Endodermal cell (in vitro differentiated cells): ENCODE measurements around the gene GPR18. TPM values are rescaled to one million over a fixed set of nuclear protein-coding genes. Genes with fewer than 3 reads are reported as not detected.

ENCODE experiments used
- DNase-seq: peaks from one replicate; pipeline ENCODE4 v3.0.0-alpha.2; 2017
- H3K27ac ChIP-seq: 2 replicates; pipeline ENCODE4 v1.5.1; 2013; ENCODE audit warnings: mild to moderate bottlenecking, low read depth, low read length, moderate library complexity
- H3K27me3 ChIP-seq: 2 replicates; pipeline ENCODE4 v1.6.1; 2013; ENCODE audit warnings: mild to moderate bottlenecking, low read length, moderate library complexity; ENCODE audit not compliant: insufficient read depth, control insufficient read depth, poor library complexity, severe bottlenecking
- H3K36me3 ChIP-seq: 2 replicates; pipeline ENCODE4 v1.7.0; 2013; ENCODE audit warnings: mild to moderate bottlenecking, low read length, moderate library complexity; ENCODE audit not compliant: control insufficient read depth, insufficient read depth
- H3K4me1 ChIP-seq: one replicate; pipeline ENCODE4 v1.7.0; 2013; ENCODE audit warnings: low read length; ENCODE audit not compliant: control insufficient read depth, insufficient read depth
- H3K4me3 ChIP-seq: 2 replicates; pipeline ENCODE4 v1.5.1; 2013; ENCODE audit warnings: mild to moderate bottlenecking, low read length, moderate library complexity
- H3K9ac ChIP-seq: 2 replicates; pipeline ENCODE4 v1.6.1; 2013; ENCODE audit warnings: mild to moderate bottlenecking, low read length, moderate library complexity; ENCODE audit not compliant: poor library complexity, severe bottlenecking; ENCODE audit errors: extremely low read depth
- H3K9me3 ChIP-seq: 2 replicates; pipeline ENCODE4 v1.6.1; 2013; ENCODE audit warnings: mild to moderate bottlenecking, low read length, moderate library complexity; ENCODE audit not compliant: control insufficient read depth
- H3K27ac Mint-ChIP-seq: 2 replicates; pipeline ENCODE4 v1.8.0; 2020; ENCODE audit warnings: mixed read lengths
- H3K27me3 Mint-ChIP-seq: 2 replicates; pipeline ENCODE4 v1.8.0; 2021; ENCODE audit warnings: mild to moderate bottlenecking, mixed read lengths; ENCODE audit not compliant: insufficient read depth
- H3K36me3 Mint-ChIP-seq: 2 replicates; pipeline ENCODE4 v1.8.0; 2020; ENCODE audit warnings: low read depth, mixed read lengths
- H3K4me1 Mint-ChIP-seq: 2 replicates; pipeline ENCODE4 v1.8.0; 2020; ENCODE audit warnings: mixed read lengths
- H3K4me3 Mint-ChIP-seq: 2 replicates; pipeline ENCODE4 v1.8.0; 2020; ENCODE audit warnings: mild to moderate bottlenecking, moderate library complexity, mixed read lengths
- H3K9me3 Mint-ChIP-seq: 2 replicates; pipeline ENCODE4 v1.8.0; 2020; ENCODE audit warnings: mild to moderate bottlenecking, mixed read lengths
- WGBS, 2 experiments: methylation state at CpG; one replicate each; pipeline versions ENCODE4 v1.1.5 to v1.1.7; 2013; ENCODE audit warnings: missing lambda C conversion rate in 2 of 2, mixed read lengths in 1 of 2; ENCODE audit not compliant: insufficient coverage in 1 of 2, insufficient read length in 1 of 2; 5-methylcytosine and 5-hydroxymethylcytosine counted together
- long read RNA-seq, 4 experiments: library from polyadenylated mRNA in 2 of 4; library from RNA in 1 of 4; library from capped mRNA in 1 of 4; stranded (forward) in 3 of 4; unstranded in 1 of 4; transcript quantifications; one replicate each; pipeline ENCODE4 v2.0.0, GENCODE V29; 2020 to 2021; ENCODE audit warnings: inconsistent platforms in 1 of 4
- polyA plus RNA-seq, 2 experiments: library from polyadenylated mRNA; stranded (reverse); fragments of 50-300 nt; gene quantifications; one replicate each; pipeline ENCODE4 v1.2.3, GENCODE V29; 2013
- total RNA-seq, 2 donors: library from RNA; stranded (reverse); fragmentation: NEBNext Ultra II Directional in 1 of 2; extraction: Animal tissue kit (Norgen Biotek cat#: 25700) in 1 of 2; gene quantifications; 2 replicates in 1 of 2; 3 replicates in 1 of 2; pipeline ENCODE4 v1.2.1, GENCODE V29; 2021
- TF ChIP-seq, protein P1 (sequence below): fragments of 200-600 bp; sonication (generic); conservative IDR thresholded peaks from 2 replicates; pipeline ENCODE4 v1.5.0; 2021; ENCODE audit warnings: antibody characterized with exemption, mild to moderate bottlenecking

Gene GPR18, protein sequence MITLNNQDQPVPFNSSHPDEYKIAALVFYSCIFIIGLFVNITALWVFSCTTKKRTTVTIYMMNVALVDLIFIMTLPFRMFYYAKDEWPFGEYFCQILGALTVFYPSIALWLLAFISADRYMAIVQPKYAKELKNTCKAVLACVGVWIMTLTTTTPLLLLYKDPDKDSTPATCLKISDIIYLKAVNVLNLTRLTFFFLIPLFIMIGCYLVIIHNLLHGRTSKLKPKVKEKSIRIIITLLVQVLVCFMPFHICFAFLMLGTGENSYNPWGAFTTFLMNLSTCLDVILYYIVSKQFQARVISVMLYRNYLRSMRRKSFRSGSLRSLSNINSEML
- total RNA-seq = not detected
- polyA plus RNA-seq (2013, experiment 1 of 2) = not detected
- polyA plus RNA-seq (2013, experiment 2 of 2) = not detected
- long read RNA-seq, experiment 1 = 0 reads
- long read RNA-seq, experiment 2 = 0 reads
- long read RNA-seq, experiment 3 = 0 reads
- long read RNA-seq, experiment 4 = 0 reads

DNA sequence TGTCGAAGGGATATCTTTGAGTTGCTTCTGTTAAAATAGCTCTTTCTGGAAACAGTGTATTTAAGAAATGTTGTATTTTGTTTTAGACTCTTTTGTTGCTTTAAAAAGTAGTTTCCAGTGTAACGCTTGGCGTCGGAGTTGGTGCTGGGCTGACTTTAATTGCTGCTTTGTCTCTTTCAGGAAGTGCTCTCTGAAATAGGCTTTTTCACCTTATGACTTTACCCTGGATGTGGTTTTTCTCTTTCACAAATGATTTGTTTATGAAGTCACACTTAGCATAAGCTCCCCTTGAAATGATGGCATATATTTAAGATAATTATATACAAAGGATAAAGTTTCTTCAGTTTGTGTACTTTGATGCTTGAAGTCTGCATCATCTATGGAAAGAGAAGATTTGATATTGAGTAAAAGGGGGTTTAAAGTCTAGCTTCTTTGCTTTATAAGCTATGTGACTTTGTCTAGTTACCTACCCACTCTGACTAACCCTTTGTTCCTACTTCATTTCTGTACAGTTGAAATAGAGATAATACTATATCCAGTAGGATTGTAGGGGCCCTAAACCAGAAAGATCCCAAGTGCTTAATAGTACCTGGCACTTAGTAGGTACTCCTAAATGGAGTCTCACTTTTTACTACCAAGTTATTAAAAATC is at the start of gene GPR18:
Gene GPR18, minus strand, starts transcription at position 170 of the 651 bp plus-strand sequence. CDS start 2,507 bp downstream, outside the sequence.
- 97 to 100% methylated on average over 3 to 4 of the region's 4 CpGs for WGBS, 2 experiments
- Histone ChIP-seq H3K4me3 (no peak within 1 kb of the TSS), H3K4me1 (no peaks in the 10 kb centered on the region), H3K9ac (no peak within 1 kb of the TSS), H3K27me3 (no peaks in the 10 kb centered on the region), H3K36me3 (peaks cover 28% of the 10 kb centered on the region), H3K9me3 (no peaks in the 10 kb centered on the region), H3K27ac (no peak within 1 kb of the TSS)
- Mint-ChIP-seq H3K27ac (no peak within 1 kb of the TSS), H3K9me3 (no peaks in the 10 kb centered on the region), H3K27me3 (no peaks in the 10 kb centered on the region), H3K4me1 (no peaks in the 10 kb centered on the region), H3K36me3 (peaks cover 18% of the 10 kb centered on the region), H3K4me3 (no peak within 1 kb of the TSS)
- DNase-seq = no peak
- TF ChIP-seq, protein P1, sequence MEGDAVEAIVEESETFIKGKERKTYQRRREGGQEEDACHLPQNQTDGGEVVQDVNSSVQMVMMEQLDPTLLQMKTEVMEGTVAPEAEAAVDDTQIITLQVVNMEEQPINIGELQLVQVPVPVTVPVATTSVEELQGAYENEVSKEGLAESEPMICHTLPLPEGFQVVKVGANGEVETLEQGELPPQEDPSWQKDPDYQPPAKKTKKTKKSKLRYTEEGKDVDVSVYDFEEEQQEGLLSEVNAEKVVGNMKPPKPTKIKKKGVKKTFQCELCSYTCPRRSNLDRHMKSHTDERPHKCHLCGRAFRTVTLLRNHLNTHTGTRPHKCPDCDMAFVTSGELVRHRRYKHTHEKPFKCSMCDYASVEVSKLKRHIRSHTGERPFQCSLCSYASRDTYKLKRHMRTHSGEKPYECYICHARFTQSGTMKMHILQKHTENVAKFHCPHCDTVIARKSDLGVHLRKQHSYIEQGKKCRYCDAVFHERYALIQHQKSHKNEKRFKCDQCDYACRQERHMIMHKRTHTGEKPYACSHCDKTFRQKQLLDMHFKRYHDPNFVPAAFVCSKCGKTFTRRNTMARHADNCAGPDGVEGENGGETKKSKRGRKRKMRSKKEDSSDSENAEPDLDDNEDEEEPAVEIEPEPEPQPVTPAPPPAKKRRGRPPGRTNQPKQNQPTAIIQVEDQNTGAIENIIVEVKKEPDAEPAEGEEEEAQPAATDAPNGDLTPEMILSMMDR = no peak

DNA sequence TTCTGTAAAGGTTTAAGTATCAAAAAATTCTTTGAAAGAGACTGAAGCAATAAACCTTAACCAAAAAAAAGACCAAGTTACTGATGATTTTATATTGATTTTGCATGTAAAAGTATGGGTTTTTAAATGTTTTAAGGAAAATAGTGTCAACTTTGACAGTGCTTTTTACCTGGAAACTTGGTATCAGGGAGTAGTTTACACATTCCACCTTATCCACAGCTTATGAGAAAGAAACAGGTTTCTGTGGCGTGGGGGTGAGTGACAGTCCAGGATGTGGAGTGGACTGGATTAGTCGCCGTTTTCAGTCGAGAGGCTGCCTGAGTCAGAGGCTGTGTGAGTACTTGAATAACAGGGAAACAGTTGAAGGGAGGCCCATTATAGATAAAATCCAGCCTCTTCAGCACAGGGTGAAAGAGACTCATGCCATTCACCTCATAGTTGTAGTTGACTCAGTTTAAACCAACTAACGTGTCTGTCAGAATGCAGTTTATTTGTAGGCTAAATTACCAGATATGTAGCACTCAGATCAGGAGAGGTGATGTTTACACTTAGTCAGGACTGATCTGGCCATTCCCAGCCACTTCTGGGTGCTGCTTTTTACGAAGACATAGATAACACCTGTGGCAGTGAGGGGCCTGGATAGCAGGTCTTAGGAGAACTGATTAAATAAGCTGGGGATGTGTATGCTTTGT is 49.6 kb upstream of the GPR18 start:
- no peaks in the 10 kb centered on the region for H3K27me3 Mint-ChIP-seq
- Histone ChIP-seq H3K27ac (no peak overlapping the region), H3K36me3 (peaks cover 5% of the 10 kb centered on the region), H3K4me1 (peaks cover 19% of the 10 kb centered on the region), H3K9me3 (no peaks in the 10 kb centered on the region), H3K4me3 (peak overlapping the region; percentile 71), H3K9ac (peak overlapping the region; percentile 81), H3K27me3 (no peaks in the 10 kb centered on the region)
- peaks cover 52% of the 10 kb centered on the region for H3K4me1 Mint-ChIP-seq
- TF ChIP-seq, protein P1 = no peak
- WGBS, 2 experiments = 35 to 45% methylated on average over 4 to 6 of the region's 6 CpGs
- DNase-seq = peak; percentile 71
- H3K36me3 Mint-ChIP-seq = peaks cover 21% of the 10 kb centered on the region
- peak overlapping the region; percentile 26 for H3K4me3 Mint-ChIP-seq
- H3K27ac Mint-ChIP-seq = peak overlapping the region; percentile 94
- no peaks in the 10 kb centered on the region for H3K9me3 Mint-ChIP-seq

DNA sequence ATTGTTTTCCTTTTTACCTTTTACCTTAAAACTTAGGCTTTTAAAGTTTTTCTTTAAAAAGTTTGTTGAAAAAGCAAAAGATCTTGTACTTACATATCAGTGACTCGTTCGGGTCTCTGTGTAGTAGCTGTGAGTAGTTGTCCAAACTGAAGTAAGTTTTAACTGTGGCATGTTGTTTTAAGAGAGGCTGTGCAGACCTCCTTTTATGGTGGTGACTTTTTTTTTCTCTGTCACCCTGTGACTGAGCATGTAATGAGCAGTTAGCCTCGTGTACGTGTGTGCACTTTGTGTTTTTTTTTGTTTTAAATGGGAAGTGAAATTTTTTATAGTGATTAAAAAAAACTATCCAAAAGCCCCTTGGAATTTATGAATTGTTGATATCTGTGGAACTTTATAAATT is 49.1 kb upstream of the GPR18 start, which contains the start of gene GPR183:
Gene GPR183, minus strand, starts transcription at position 153 of the 400 bp plus-strand sequence. CDS start 11,254 bp downstream, outside the sequence.
- peaks cover 21% of the 10 kb centered on the region for H3K36me3 Mint-ChIP-seq
- no peak for DNase-seq
- peaks cover 16% of the 10 kb centered on the region for H3K4me1 ChIP-seq
- WGBS, 2 experiments = 82 to 100% methylated on average over 2 of the region's 4 CpGs
- H3K27ac ChIP-seq = no peak within 1 kb of the TSS
- H3K36me3 ChIP-seq = peaks cover 5% of the 10 kb centered on the region
- TF ChIP-seq, protein P1 = no peak
- H3K4me3 ChIP-seq = peak within 1 kb of the TSS; percentile 71
- H3K9me3 ChIP-seq = no peaks in the 10 kb centered on the region
- peak within 1 kb of the TSS; percentile 26 for H3K4me3 Mint-ChIP-seq
- peaks cover 48% of the 10 kb centered on the region for H3K4me1 Mint-ChIP-seq
- peak within 1 kb of the TSS; percentile 81 for H3K9ac ChIP-seq
- H3K9me3 Mint-ChIP-seq = no peaks in the 10 kb centered on the region
- H3K27me3 ChIP-seq = no peaks in the 10 kb centered on the region
- H3K27ac Mint-ChIP-seq = peak within 1 kb of the TSS; percentile 94
- no peaks in the 10 kb centered on the region for H3K27me3 Mint-ChIP-seq
